GM10266 (cell line): ENCODE measurements around the gene ACAP3.

Experiments
- DNase-seq: peaks from one replicate; pipeline ENCODE4 v3.0.0; 2012; ENCODE audit errors: extremely low spot score
- CTCF ChIP-seq: IDR thresholded peaks from 2 replicates; pipeline ENCODE4 v1.5.1; 2012; ENCODE audit warnings: mild to moderate bottlenecking, low read depth; ENCODE audit not compliant: control insufficient read depth, insufficient read depth; ENCODE audit errors: missing control alignments

The ACAP3 gene

GRCh38 chr1:1336931-1337792 lies 29.4 kb upstream of the ACAP3 start:
- TF ChIP-seq CTCF: no peak
- DNase-seq: no peak

- no peak for TF ChIP-seq CTCF
- DNase-seq: no peak
These were observed 28.7 kb upstream of the ACAP3 start for GRCh38 chr1:1336446-1336845.

- DNase-seq: no peak
- no peak for TF ChIP-seq CTCF
These were observed 28.1 kb upstream of the ACAP3 start for GRCh38 chr1:1335792-1336248.

GRCh38 chr1:1335283-1335682 lies 27.6 kb upstream of the ACAP3 start:
- no peak for TF ChIP-seq CTCF
- DNase-seq: no peak

- DNase-seq: no peak
- no peak for TF ChIP-seq CTCF
These were observed 27.1 kb upstream of the ACAP3 start for GRCh38 chr1:1334835-1335234.

- no peak for TF ChIP-seq CTCF
- DNase-seq: no peak
These were observed 26.0 kb upstream of the ACAP3 start for GRCh38 chr1:1333551-1334241.
